ENCODE results near the gene GARIN5A. TPM values are rescaled to one million over a fixed set of nuclear protein-coding genes. Genes with fewer than 3 reads are reported as not detected.
A peak's percentile ranks its signal among the peaks of the same experiment; 100 is the strongest.

Gene GARIN5A
- total and polyA plus RNA-seq, 9 of the 15 experiments (the other 6 are each of a cell fraction or from before 2014, with no cell fraction given): 0.10 to 0.82 (median 0.23) TPM; not detected in 2

DNA sequence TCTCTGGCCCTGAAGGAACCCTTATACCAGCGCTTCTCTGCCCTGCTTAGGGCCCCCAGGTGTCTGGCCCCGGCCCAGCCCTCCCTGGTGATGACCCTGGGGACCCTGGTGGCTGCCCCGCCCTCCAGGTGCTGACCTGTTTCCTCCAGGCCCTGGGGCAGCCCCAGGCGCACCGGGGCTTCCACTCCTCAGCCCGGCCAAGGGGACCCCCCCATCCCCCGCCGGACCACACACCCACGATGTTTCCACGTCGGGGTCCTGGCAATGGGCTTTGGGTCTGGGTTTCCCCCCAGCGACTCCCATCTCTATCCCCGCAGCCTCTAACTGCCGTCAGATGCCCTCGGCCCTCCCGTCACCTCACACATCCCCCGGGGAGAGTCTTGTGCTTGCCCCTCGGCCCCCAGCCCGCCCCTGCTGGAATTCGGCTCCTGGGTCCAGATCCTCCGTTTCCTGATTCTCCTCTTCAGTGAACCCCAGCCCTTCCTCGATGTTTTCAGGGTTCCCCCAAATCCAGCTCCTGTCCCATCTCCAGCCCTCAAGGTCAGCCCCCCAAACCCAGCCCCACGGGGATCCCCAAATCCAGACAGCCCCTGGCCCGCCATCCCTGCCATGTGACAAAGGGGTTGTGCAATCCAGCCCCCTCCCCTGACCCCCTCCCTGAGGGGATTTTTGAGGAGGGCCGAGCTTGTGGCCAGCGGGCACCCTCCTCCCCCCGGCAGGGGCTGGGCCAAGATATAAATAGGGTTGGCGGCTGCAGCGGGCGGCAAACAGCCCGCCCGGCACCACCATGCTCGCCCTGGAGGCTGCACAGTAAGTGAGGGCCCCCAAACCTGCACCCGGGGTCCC is 58.2 kb downstream of the GARIN5A start, which contains the start of gene SPIB:
SPIB (plus strand) TSS at position 763 of the 846 bp plus-strand sequence; CDS start at position 788, 25 bp downstream.
- H3K79me2 ChIP-seq (ENCODE audit: control insufficient read depth, insufficient read depth, low read length): no peaks in the 10 kb centered on the region
- ATAC-seq (no peak), FAIRE-seq (no peak), DNase-seq (ENCODE audit: extremely low read depth in 1 of 4, low spot score in 3 of 4) (no peak)
- H3K27ac ChIP-seq (ENCODE audit: extremely low read depth, low read depth, low read length): no peak within 1 kb of the TSS
- no peaks in the 10 kb centered on the region for H3K9me1 ChIP-seq (ENCODE audit: control insufficient read depth, insufficient read depth, low read length)
- no peak for TF ChIP-seq NR4A1 (CRISPR knock-in tag; IDR thresholded peaks at IDR 0.05)
- no peak for TF ChIP-seq NR4A1 (tag; IDR thresholded peaks at IDR 0.05)
- TF ChIP-seq, protein P1, sequence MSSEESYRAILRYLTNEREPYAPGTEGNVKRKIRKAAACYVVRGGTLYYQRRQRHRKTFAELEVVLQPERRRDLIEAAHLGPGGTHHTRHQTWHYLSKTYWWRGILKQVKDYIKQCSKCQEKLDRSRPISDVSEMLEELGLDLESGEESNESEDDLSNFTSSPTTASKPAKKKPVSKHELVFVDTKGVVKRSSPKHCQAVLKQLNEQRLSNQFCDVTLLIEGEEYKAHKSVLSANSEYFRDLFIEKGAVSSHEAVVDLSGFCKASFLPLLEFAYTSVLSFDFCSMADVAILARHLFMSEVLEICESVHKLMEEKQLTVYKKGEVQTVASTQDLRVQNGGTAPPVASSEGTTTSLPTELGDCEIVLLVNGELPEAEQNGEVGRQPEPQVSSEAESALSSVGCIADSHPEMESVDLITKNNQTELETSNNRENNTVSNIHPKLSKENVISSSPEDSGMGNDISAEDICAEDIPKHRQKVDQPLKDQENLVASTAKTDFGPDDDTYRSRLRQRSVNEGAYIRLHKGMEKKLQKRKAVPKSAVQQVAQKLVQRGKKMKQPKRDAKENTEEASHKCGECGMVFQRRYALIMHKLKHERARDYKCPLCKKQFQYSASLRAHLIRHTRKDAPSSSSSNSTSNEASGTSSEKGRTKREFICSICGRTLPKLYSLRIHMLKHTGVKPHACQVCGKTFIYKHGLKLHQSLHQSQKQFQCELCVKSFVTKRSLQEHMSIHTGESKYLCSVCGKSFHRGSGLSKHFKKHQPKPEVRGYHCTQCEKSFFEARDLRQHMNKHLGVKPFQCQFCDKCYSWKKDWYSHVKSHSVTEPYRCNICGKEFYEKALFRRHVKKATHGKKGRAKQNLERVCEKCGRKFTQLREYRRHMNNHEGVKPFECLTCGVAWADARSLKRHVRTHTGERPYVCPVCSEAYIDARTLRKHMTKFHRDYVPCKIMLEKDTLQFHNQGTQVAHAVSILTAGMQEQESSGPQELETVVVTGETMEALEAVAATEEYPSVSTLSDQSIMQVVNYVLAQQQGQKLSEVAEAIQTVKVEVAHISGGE (CRISPR knock-in tag; IDR thresholded peaks at IDR 0.05): no peak
- TF ChIP-seq ZKSCAN3 (CRISPR knock-in tag; IDR thresholded peaks at IDR 0.05): no peak
- TF ChIP-seq CBX5 (IDR thresholded peaks at IDR 0.05; ENCODE audit: borderline replicate concordance, low read depth): no peak
- TF ChIP-seq, protein P2, sequence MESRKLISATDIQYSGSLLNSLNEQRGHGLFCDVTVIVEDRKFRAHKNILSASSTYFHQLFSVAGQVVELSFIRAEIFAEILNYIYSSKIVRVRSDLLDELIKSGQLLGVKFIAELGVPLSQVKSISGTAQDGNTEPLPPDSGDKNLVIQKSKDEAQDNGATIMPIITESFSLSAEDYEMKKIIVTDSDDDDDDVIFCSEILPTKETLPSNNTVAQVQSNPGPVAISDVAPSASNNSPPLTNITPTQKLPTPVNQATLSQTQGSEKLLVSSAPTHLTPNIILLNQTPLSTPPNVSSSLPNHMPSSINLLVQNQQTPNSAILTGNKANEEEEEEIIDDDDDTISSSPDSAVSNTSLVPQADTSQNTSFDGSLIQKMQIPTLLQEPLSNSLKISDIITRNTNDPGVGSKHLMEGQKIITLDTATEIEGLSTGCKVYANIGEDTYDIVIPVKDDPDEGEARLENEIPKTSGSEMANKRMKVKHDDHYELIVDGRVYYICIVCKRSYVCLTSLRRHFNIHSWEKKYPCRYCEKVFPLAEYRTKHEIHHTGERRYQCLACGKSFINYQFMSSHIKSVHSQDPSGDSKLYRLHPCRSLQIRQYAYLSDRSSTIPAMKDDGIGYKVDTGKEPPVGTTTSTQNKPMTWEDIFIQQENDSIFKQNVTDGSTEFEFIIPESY (CRISPR knock-in tag; IDR thresholded peaks at IDR 0.05): peak; percentile 72
- TF ChIP-seq RBM22 (IDR thresholded peaks at IDR 0.05; ENCODE audit: low read depth, low read length, poor library complexity, severe bottlenecking): peak; percentile 85
- peak; percentile 69; the same call in 1 of the 2 replicates for TF ChIP-seq POLR2G (IDR thresholded peaks at IDR 0.05; ENCODE audit: low read depth, low read length)
- peak; percentile 58; the same call in 1 of the 2 replicates for TF ChIP-seq POLR2A (conservative IDR thresholded peaks at IDR 0.05)
- TF ChIP-seq CEBPB (tag; IDR thresholded peaks at IDR 0.05): peak; percentile 25; the same call in 1 of the 2 replicates
- H3K9ac ChIP-seq (ENCODE audit: insufficient read depth in 1 of 2, low read depth in 2 of 2, low read length in 2 of 2): peak within 1 kb of the TSS in 1 of 2 experiments; percentile 28; a peak in 2 of 4 replicates
- in situ Hi-C loops (cut with MboI): no loop called here
- BruUV-seq (replicated peaks): no TSS peak
- peaks cover 13 to 65% of the 10 kb centered on the region in 2 experiments for H3K4me1 ChIP-seq (replicated peaks in 1 of 2; ENCODE audit: control insufficient read depth in 2 of 2, insufficient read depth in 2 of 2, low read length in 2 of 2)
- POLR2A ChIA-PET: interaction anchor here (0.6 to 1.0 kb wide), 3 partner anchors 13 to 169 kb away, joined by 3 to 5 read pairs (median 3); no protein-coding TSS in a partner anchor
- no peaks in the 10 kb centered on the region for H3K27me3 ChIP-seq (ENCODE audit: control insufficient read depth in 2 of 2, insufficient read depth in 2 of 2, low read length in 2 of 2)
- H3K4me2 ChIP-seq (ENCODE audit: insufficient read depth, low read length): no peak within 1 kb of the TSS
- no peaks in the 10 kb centered on the region for H4K20me1 ChIP-seq (replicated peaks; ENCODE audit: control insufficient read depth, insufficient read depth, low read length)
- no peak within 1 kb of the TSS for H2AFZ ChIP-seq (ENCODE audit: low read depth, low read length)
- intact Hi-C loops (cut with micrococcal nuclease): no loop called here
- 76% methylated on average over 21 of the region's 34 CpGs for WGBS (ENCODE audit: insufficient coverage, low coverage, missing lambda C conversion rate)
- no peaks in the 10 kb centered on the region for H3K9me3 ChIP-seq (replicated peaks; ENCODE audit: control insufficient read depth, insufficient read depth, low read depth, low read length)
- no peak within 1 kb of the TSS for H3K4me3 ChIP-seq
- CTCF ChIA-PET (ENCODE audit: low intra/inter-chr PET ratio): no interaction called here
- peaks cover 35% of the 10 kb centered on the region; the same call in 2 of the 3 replicates for H3K36me3 ChIP-seq (ENCODE audit: control insufficient read depth, insufficient read depth, low read length)
